Activated CD8-positive, alpha-beta memory T cell treated with anti-CD3 and anti-CD28 coated beads, Interleukin-2, amount 50 U/mL, for 4 hours (primary cell): ENCODE data around the gene KNDC1.
"Not testable (repeated sequence)": the region's sequence is repeated elsewhere in the genome, so short reads cannot be mapped to it uniquely, and the experiment has no call there.

ENCODE experiments used
- DNase-seq: peaks from one replicate; pipeline ENCODE4 v3.0.0-alpha.2; 2020

Gene KNDC1

GRCh38 chr10:133141144-133141957, 18.7 kb upstream of the KNDC1 start:
- DNase-seq: no peak

GRCh38 chr10:133141958-133142340, 18.1 kb upstream of the KNDC1 start:
- DNase-seq: no peak

GRCh38 chr10:133142523-133143199, 17.4 kb upstream of the KNDC1 start:
- no peak for DNase-seq

GRCh38 chr10:133143200-133143533, 16.9 kb upstream of the KNDC1 start:
- no peak for DNase-seq

- no peak for DNase-seq
Measured at GRCh38 chr10:133143546-133143945, 16.5 kb upstream of the KNDC1 start.

GRCh38 chr10:133144771-133145170, 15.2 kb upstream of the KNDC1 start:
- no peak for DNase-seq

- no peak for DNase-seq
Measured at GRCh38 chr10:133150226-133150625, 9.8 kb upstream of the KNDC1 start.

- no peak for DNase-seq
Measured at GRCh38 chr10:133150656-133151055, 9.4 kb upstream of the KNDC1 start.

- not testable (repeated sequence) for DNase-seq
Measured at GRCh38 chr10:133151071-133151470, 8.9 kb upstream of the KNDC1 start.

GRCh38 chr10:133151543-133151972, 8.5 kb upstream of the KNDC1 start:
- no peak for DNase-seq

- DNase-seq: no peak
Measured at GRCh38 chr10:133154411-133154810, 5.6 kb upstream of the KNDC1 start.

- DNase-seq: no peak
Measured at GRCh38 chr10:133154996-133155778, 4.8 kb upstream of the KNDC1 start.

GRCh38 chr10:133156674-133157579, 3.1 kb upstream of the KNDC1 start:
- DNase-seq: no peak

GRCh38 chr10:133157662-133158436, 2.2 kb upstream of the KNDC1 start:
- DNase-seq: no peak

GRCh38 chr10:133158437-133158755, 1.6 kb upstream of the KNDC1 start:
- DNase-seq: no peak

- DNase-seq: no peak
Measured at GRCh38 chr10:133158756-133159610, 1.0 kb upstream of the KNDC1 start.

GRCh38 chr10:133159611-133159949, 439 bp upstream of the KNDC1 start:
- DNase-seq: no peak

GRCh38 chr10:133160826-133161471, 930 bp downstream of the KNDC1 start:
- no peak for DNase-seq

- DNase-seq: no peak
Measured at GRCh38 chr10:133161486-133162109, 1.6 kb downstream of the KNDC1 start.
